Lung (tissue), 12 donors: ENCODE data around the gene SRCAP. TPM values are rescaled to one million over a fixed set of nuclear protein-coding genes. Genes with fewer than 3 reads are reported as not detected.

ENCODE experiments used
- ATAC-seq: fragments of 200-7000 bp; cut with Tn5 transposase; one replicate; pipeline ENCODE4 v1.9.1; 2020; ENCODE audit warnings: moderate number of reproducible peaks; ENCODE audit not compliant: insufficient read depth, low FRiP score
- DNase-seq, 3 donors: peaks; one replicate each; pipeline ENCODE4 v3.0.0-alpha.2; 2013 to 2017
- H3K27ac ChIP-seq, 2 donors: one replicate each; pipeline ENCODE4 v1.5.1; 2013; ENCODE audit warnings: mild to moderate bottlenecking in 2 of 2, moderate library complexity in 2 of 2, control low read depth in 1 of 2, inconsistent platforms in 1 of 2, low read depth in 1 of 2, low read length in 1 of 2
- H3K27me3 ChIP-seq, 3 donors: one replicate each; pipeline ENCODE4 v1.5.1; 2013; ENCODE audit warnings: low read length in 2 of 3; ENCODE audit not compliant: control insufficient read depth in 3 of 3, insufficient read depth in 3 of 3
- H3K36me3 ChIP-seq, 4 donors: one replicate each; pipeline ENCODE4 v1.5.1; 2013; ENCODE audit warnings: low read length in 4 of 4, mild to moderate bottlenecking in 1 of 4, moderate library complexity in 1 of 4; ENCODE audit not compliant: control insufficient read depth in 4 of 4, insufficient read depth in 4 of 4
- H3K4me1 ChIP-seq, 5 donors: one replicate each; pipeline ENCODE4 v1.5.1; 2013; ENCODE audit warnings: low read length in 5 of 5, mild to moderate bottlenecking in 2 of 5, moderate library complexity in 1 of 5; ENCODE audit not compliant: control insufficient read depth in 5 of 5, insufficient read depth in 5 of 5
- H3K4me3 ChIP-seq: one replicate; pipeline ENCODE4 v1.5.1; 2013; ENCODE audit warnings: mild to moderate bottlenecking, control low read depth, moderate library complexity
- H3K9ac ChIP-seq, 2 donors: one replicate each; pipeline ENCODE4 v1.5.1; 2013; ENCODE audit warnings: low read length in 2 of 2, control low read depth in 1 of 2; ENCODE audit not compliant: insufficient read depth in 1 of 2
- H3K9me3 ChIP-seq, 4 donors: one replicate each; pipeline ENCODE4 v1.5.1; 2013; ENCODE audit warnings: low read length in 3 of 4, mild to moderate bottlenecking in 1 of 4, moderate library complexity in 1 of 4; ENCODE audit not compliant: control insufficient read depth in 4 of 4, insufficient read depth in 3 of 4
- WGBS, 2 donors: extraction: QIAGEN DNeasy Blood & Tissue Kit; methylation state at CpG; one replicate each; pipeline ENCODE4 v1.1.7; 2013; 5-methylcytosine and 5-hydroxymethylcytosine counted together
- polyA plus RNA-seq, 2 donors: library from polyadenylated mRNA; stranded (reverse); fragments of 200-250 nt; gene quantifications; one replicate each; pipeline ENCODE4 v1.2.1, GENCODE V29; 2013
- total RNA-seq, 2 donors: library from RNA; depleted of rRNA in 1 of 2; stranded (reverse); fragments of >200 nt in 1 of 2; gene quantifications; one replicate each; pipeline ENCODE4 v1.2.1, GENCODE V29; 2014 to 2021
- TF ChIP-seq, protein P1 (sequence below): IDR thresholded peaks from 2 replicates; pipeline ENCODE4 v1.5.1; 2012; ENCODE audit warnings: mild to moderate bottlenecking; ENCODE audit errors: control extremely low read depth, extremely low read depth
- donor health status: control.
- donor health status: control.
- donor health status: Bipolar disorder and iron deficiency.
- donor health status: healthy.
- donor health status: DM: yes; HTN: yes; CAD: no.

SRCAP gene
- total and polyA plus RNA-seq, 4 donors: 13.4 to 61.0 (median 31.3) TPM

DNA sequence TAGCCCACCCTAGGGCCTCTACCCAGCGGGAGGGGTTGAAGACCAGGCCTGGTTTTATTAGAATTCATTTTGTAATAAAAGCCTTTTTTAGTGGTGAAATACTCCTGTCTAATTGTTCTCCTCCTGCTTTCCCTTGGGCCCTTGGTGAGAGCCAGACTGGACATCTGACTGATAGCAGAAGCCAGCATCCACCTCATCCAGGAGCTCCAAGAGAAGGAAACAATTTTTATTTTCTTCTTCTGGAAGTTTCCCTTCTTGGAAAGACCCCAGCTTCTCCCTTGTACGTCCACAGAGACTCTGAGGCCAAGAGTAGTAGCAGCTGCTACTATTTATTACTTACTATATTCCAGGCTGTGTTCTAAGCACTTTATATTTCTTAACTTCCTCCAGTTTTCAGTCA, 45.2 kb downstream of the SRCAP start:
- TF ChIP-seq, protein P1, sequence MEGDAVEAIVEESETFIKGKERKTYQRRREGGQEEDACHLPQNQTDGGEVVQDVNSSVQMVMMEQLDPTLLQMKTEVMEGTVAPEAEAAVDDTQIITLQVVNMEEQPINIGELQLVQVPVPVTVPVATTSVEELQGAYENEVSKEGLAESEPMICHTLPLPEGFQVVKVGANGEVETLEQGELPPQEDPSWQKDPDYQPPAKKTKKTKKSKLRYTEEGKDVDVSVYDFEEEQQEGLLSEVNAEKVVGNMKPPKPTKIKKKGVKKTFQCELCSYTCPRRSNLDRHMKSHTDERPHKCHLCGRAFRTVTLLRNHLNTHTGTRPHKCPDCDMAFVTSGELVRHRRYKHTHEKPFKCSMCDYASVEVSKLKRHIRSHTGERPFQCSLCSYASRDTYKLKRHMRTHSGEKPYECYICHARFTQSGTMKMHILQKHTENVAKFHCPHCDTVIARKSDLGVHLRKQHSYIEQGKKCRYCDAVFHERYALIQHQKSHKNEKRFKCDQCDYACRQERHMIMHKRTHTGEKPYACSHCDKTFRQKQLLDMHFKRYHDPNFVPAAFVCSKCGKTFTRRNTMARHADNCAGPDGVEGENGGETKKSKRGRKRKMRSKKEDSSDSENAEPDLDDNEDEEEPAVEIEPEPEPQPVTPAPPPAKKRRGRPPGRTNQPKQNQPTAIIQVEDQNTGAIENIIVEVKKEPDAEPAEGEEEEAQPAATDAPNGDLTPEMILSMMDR: no peak
- DNase-seq (no peak), ATAC-seq (no peak)
- no peak overlapping the region for H3K27ac ChIP-seq
- 83 to 85% methylated on average over 2 of the region's 2 CpGs for WGBS, 2 donors
- H3K27me3 ChIP-seq: no peaks in the 10 kb centered on the region
- H3K9me3 ChIP-seq: no peaks in the 10 kb centered on the region
- no peak overlapping the region for H3K4me3 ChIP-seq
- H3K4me1 ChIP-seq: peaks cover 0 to 12% (median 4%) of the 10 kb centered on the region in 5 donors
- peaks cover 7 to 22% (median 16%) of the 10 kb centered on the region in 4 donors for H3K36me3 ChIP-seq
- H3K9ac ChIP-seq: no peak overlapping the region

DNA sequence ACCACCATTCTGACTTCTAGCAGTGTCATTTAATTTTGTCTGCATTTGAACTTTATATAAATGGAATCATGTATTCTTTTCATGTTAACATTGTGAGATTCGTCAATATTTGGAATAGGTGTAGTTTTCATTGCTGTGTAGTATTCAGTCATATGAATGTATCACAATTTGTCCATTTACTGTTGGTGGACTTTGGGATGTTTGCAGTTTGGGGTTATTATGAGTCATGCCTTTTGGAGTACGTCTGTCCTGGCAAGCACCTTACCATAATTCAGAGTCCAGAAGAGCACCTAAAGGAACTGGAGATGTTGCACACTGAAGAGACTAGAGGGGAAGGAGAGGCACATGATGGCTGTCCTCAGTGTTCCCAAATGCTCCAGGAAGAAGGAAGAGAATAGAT, 46.1 kb downstream of the SRCAP start:
- DNase-seq: no peak
- Histone ChIP-seq H3K4me1 (peaks cover 0 to 12% (median 4%) of the 10 kb centered on the region in 5 donors), H3K4me3 (no peak overlapping the region), H3K27ac (no peak overlapping the region), H3K9me3 (no peaks in the 10 kb centered on the region), H3K9ac (no peak overlapping the region), H3K27me3 (no peaks in the 10 kb centered on the region), H3K36me3 (peaks cover 6 to 19% (median 13%) of the 10 kb centered on the region in 4 donors)
- 70 to 84% methylated on average over 2 of the region's 2 CpGs for WGBS, 2 donors
- no peak for ATAC-seq
- TF ChIP-seq, protein P1: no peak

DNA sequence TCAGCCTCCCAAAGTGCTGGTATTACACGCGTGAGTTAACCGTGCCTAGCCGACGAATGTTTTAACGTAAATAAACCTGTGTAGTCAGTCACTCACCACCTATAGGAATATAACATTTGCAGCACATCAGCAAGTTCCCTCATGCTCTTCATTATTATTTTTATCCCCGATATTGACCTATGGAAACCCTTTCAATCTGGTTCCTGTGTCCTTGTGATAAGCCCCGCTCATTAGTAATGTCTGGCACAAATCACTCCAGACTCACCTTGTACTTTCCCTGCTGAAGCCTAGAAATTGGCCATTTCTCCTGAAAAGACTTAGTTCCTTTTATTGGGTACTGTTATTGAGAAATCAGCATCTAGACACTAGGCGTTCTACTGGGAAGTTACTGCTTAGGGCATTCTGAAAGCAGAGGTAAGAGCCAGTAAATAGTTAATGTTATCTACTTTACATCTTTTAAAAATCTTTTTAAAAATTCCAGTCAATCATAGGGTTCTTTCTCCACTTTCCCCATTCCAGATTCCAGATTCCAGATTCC, 47.7 kb downstream of the SRCAP start:
- Histone ChIP-seq H3K4me1 (peaks cover 0 to 6% (median 4%) of the 10 kb centered on the region in 5 donors), H3K9me3 (no peaks in the 10 kb centered on the region), H3K36me3 (peaks cover 6 to 21% (median 14%) of the 10 kb centered on the region in 4 donors), H3K4me3 (no peak overlapping the region), H3K27ac (no peak overlapping the region), H3K9ac (no peak overlapping the region), H3K27me3 (no peaks in the 10 kb centered on the region)
- WGBS, 2 donors: 84 to 89% methylated on average over 9 of the region's 9 CpGs
- ATAC-seq (no peak), DNase-seq (no peak)
- TF ChIP-seq, protein P1: no peak

DNA sequence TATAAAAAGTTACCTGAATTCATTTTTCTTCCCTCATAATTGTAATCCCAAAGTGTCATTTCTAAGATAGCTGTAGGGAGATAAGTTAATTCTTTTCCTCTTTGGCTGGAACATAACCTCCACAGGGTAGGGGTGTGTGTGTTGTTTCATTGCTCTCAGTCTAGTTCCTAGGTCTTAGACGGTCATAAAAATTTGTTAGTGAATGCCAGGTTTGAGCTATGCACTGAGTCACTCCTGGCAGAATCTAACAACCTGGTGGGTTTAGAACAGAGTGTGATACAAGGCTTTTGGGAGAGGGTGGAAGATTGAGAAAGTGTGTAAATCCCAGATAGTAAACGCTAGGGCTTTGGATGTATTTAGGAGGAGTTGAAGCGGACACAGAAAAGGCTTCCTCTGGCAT, 48.4 kb downstream of the SRCAP start:
- H3K4me3 ChIP-seq: no peak overlapping the region
- TF ChIP-seq, protein P1: no peak

More for the DNA sequence above, 48.4 kb downstream of the SRCAP start:
- H3K36me3 ChIP-seq: peaks cover 3 to 16% (median 10%) of the 10 kb centered on the region in 4 donors
- 48 to 57% methylated on average over 3 of the region's 3 CpGs for WGBS, 2 donors
- H3K9me3 ChIP-seq: no peaks in the 10 kb centered on the region
- H3K9ac ChIP-seq: peak overlapping the region; percentile 26 to 75
- peaks cover 0 to 5% (median 3%) of the 10 kb centered on the region in 5 donors for H3K4me1 ChIP-seq
- DNase-seq (no peak), ATAC-seq (no peak)
- no peaks in the 10 kb centered on the region for H3K27me3 ChIP-seq
- peak overlapping the region; percentile 83 to 93 for H3K27ac ChIP-seq
